ENCODE data around the gene MTUS2.

- TF ChIP-seq CTCF (IDR thresholded peaks at IDR 0.05) (no peak), POLR2A (IDR thresholded peaks at IDR 0.05) (no peak)
These were observed 628.0 kb downstream of the MTUS2 start for GRCh38 chr13:29448174-29448573.
